Fibroblast of skin of abdomen (primary cell): ENCODE results near the gene GRM5.

ENCODE experiments used
- DNase-seq: peaks from one replicate; pipeline ENCODE4 v3.0.0-alpha.2; 2013

GRM5 gene

GRCh38 chr11:88617226-88617625, 448.6 kb downstream of the GRM5 start:
- no peak for DNase-seq

GRCh38 chr11:88604260-88604659, 461.5 kb downstream of the GRM5 start:
- peak; percentile 82 for DNase-seq

- peak; percentile 75 for DNase-seq
Observed at GRCh38 chr11:88603091-88603867, 462.5 kb downstream of the GRM5 start.

GRCh38 chr11:88597387-88597786, 468.4 kb downstream of the GRM5 start:
- DNase-seq: no peak

GRCh38 chr11:88596786-88597185, 469.0 kb downstream of the GRM5 start:
- no peak for DNase-seq

- DNase-seq: no peak
Observed at GRCh38 chr11:88594274-88594950, 471.4 kb downstream of the GRM5 start.

GRCh38 chr11:88590361-88590760, 475.4 kb downstream of the GRM5 start:
- peak; percentile 60 for DNase-seq

- DNase-seq: no peak
Observed at GRCh38 chr11:88583251-88583650, 482.5 kb downstream of the GRM5 start.

GRCh38 chr11:88579466-88579865, 486.3 kb downstream of the GRM5 start:
- no peak for DNase-seq

- DNase-seq: no peak
Observed at GRCh38 chr11:88576741-88577140, 489.0 kb downstream of the GRM5 start.

GRCh38 chr11:88575916-88576315, 489.9 kb downstream of the GRM5 start:
- DNase-seq: no peak

GRCh38 chr11:88569342-88569741, 496.4 kb downstream of the GRM5 start:
- DNase-seq: no peak

GRCh38 chr11:88555829-88556202, 510.0 kb downstream of the GRM5 start:
- peak; percentile 90 for DNase-seq

GRCh38 chr11:88555018-88555828, 510.6 kb downstream of the GRM5 start:
- peak; percentile 99 for DNase-seq

- peak; percentile 45 for DNase-seq
Observed at GRCh38 chr11:88553204-88553603, 512.6 kb downstream of the GRM5 start.

- DNase-seq: peak; percentile 60
Observed at GRCh38 chr11:88552379-88553062, 513.3 kb downstream of the GRM5 start.

GRCh38 chr11:88544656-88545280, 521.0 kb downstream of the GRM5 start:
- DNase-seq: peak; percentile 63

- peak; percentile 92 for DNase-seq
Observed at GRCh38 chr11:88543902-88544655, 521.7 kb downstream of the GRM5 start.

- no peak for DNase-seq
Observed at GRCh38 chr11:88541006-88541405, 524.8 kb downstream of the GRM5 start.

- DNase-seq: peak; percentile 55
Observed at GRCh38 chr11:88538098-88538497, 527.7 kb downstream of the GRM5 start.

- DNase-seq: no peak
Observed at GRCh38 chr11:88537613-88538012, 528.2 kb downstream of the GRM5 start.
